Stimulated activated CD8-positive, alpha-beta memory T cell treated with anti-CD3 and anti-CD28 coated beads, Interleukin-15, amount 100 ng/mL, for 1 hour (primary cell): ENCODE data around the gene ZKSCAN3.
"Not testable (repeated sequence)": the region's sequence is repeated elsewhere in the genome, so short reads cannot be mapped to it uniquely, and the experiment has no call there.

Source experiments
- DNase-seq: peaks from one replicate; pipeline ENCODE4 v3.0.0-alpha.2; 2020; ENCODE audit warnings: low read depth

Gene ZKSCAN3

GRCh38 chr6:28349892-28350737, at the start of gene ZKSCAN3:
TSS of gene ZKSCAN3 (plus strand) at chr6:28349947. CDS start at chr6:28359587, 9,640 bp downstream.
- DNase-seq: peak; percentile 70

DNA sequence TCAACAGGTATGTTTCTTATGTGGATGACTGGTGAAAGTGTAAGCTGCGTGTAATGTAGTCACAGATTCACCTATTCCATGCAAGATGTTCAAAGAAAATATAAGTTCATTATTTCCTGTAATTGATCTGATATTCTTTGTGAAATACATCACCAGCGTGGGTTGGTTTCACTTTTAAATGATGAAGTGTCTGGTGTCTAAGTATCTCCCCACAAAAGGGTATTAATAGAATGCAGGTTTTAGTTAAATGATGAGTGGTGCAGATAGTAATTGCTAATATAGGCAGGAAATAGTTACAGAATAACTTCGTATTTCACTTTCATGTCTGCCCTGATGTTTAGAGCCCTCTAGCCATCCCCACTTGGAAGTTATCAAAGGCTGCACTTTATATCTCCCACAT, 46.2 kb upstream of the ZKSCAN3 start:
- no peak for DNase-seq

GRCh38 chr6:28306363-28306762, 43.4 kb upstream of the ZKSCAN3 start:
- DNase-seq: not testable (repeated sequence)

- DNase-seq: no peak
These were observed 38.5 kb upstream of the ZKSCAN3 start for GRCh38 chr6:28311139-28311823.

GRCh38 chr6:28312939-28313338, 36.8 kb upstream of the ZKSCAN3 start:
- no peak for DNase-seq

- DNase-seq: no peak
These were observed 34.1 kb upstream of the ZKSCAN3 start for GRCh38 chr6:28315628-28316027.

DNA sequence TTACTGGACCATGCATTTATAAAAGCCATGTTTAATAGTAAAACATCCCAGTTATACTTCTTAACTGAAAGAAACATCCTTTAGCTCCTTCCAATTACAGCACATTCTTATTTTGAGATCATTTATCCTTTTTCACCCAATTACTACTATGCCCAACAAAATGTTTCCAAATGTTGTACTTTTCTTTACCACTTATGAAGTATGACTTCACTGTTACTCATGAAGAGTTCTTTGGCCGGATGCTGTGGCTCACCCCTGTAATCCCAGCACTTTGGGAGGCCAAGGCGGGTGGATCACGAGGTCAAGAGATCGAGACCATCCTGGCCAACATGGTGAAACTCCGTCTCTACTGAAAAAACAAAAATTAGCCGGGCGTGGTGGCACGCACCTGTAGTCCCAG, 31.9 kb upstream of the ZKSCAN3 start:
- not testable (repeated sequence) for DNase-seq

DNA sequence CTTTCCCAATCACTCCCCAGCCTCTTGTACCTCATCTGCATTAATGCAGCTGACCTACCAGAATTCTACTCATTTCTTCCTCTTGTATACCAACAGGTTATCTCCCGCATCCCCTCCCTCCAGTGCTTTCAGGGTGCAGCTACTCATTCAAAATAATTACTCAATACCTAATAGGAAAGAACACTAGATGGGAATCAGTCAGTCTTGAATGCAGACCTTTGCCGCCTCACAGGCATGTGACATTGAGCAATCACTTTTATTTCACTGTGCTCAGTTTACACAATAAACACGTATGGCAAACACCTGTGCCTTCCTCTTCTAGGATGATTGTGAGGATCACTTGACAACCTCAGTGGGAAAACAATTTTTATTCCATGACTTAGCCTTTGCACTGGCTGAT, 27.1 kb upstream of the ZKSCAN3 start:
- no peak for DNase-seq

DNA sequence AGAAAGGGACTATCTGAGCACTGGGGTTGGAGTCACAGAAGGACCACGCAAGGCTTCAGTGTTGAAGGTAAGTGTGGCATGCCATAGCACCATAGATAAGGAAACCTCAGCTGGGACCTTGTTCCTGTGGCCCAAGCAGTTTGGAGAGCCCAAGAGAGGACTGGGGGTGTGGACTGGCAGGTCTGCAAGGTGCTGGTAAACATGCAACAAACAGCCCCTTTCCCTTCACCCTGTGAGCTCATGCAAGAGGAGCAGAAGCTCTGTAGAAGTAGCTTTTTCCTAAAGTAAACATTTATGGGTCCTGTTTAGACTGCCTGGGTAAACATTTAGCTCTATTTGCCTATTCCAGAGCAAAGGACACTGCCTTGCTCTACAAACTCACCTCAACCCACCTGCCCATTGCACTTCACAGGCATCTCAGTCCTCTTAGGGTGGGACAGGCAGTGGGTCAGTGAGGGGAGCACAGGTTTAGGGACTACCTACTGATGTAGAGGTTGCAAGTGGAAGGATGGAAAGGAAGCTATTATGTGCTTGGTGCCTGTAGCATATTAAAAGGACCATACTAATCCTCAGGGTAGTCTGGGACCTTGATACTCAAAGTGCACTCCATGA, 25.8 kb upstream of the ZKSCAN3 start:
- DNase-seq: no peak

- no peak for DNase-seq
These were observed 23.3 kb upstream of the ZKSCAN3 start for GRCh38 chr6:28326371-28326948.

DNA sequence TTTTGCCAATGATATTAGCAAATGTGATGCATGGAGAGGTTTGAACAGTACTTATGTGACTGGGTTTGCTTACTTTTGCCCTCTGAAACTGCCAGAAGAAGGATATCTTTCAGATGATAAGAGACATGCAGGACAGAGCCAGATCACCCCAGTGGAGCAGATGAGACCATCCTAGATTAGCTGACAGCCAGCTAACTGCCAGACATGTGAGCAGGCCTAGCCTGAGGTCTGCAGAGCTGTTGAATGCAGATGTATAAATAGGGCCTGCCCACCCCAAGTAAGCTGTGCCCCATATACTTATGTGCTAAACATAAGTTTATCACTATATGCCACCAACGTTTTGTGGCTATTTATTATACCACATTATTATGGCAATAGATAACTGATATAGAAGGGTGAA, 19.7 kb upstream of the ZKSCAN3 start:
- DNase-seq: no peak

DNA sequence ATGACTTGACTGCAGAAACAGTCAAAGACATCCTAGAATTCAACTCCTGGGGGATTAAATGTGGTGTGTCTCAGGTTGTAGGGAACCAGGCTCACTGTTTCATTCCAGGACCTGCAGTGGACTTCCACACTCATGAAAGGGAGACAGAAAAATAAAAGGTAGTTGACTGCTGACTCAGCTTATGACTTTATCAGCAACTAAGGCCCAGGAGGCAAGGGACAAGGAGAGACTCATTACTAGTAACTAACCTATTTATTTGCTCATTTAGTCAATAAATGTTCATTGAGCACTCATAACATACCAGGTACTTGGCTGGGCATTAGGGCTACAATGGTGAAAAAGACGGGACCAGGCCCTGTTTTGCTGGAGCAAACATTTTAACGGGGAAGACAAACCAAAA, 16.7 kb upstream of the ZKSCAN3 start:
- no peak for DNase-seq

DNA sequence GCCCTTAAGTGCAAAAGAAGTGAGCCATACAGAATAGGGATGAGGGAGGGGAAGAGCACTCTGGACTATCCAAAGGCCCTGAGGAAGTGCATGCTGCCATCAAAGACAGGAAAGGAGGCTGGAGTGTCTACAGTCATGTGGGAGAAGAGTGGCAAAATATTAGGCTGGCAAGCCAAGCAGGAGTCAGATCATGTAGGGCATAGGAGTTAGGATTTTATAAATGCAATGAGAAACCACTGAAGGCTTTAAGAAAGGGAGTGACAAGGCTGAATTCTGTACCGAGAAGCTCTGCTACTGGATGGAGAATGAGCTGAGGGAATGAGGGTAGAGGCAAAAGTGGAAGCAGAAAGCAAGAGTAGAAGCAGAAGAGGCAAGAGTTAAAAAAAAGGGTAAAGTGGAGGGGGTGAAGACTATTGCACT, 16.1 kb upstream of the ZKSCAN3 start:
- DNase-seq: no peak

DNA sequence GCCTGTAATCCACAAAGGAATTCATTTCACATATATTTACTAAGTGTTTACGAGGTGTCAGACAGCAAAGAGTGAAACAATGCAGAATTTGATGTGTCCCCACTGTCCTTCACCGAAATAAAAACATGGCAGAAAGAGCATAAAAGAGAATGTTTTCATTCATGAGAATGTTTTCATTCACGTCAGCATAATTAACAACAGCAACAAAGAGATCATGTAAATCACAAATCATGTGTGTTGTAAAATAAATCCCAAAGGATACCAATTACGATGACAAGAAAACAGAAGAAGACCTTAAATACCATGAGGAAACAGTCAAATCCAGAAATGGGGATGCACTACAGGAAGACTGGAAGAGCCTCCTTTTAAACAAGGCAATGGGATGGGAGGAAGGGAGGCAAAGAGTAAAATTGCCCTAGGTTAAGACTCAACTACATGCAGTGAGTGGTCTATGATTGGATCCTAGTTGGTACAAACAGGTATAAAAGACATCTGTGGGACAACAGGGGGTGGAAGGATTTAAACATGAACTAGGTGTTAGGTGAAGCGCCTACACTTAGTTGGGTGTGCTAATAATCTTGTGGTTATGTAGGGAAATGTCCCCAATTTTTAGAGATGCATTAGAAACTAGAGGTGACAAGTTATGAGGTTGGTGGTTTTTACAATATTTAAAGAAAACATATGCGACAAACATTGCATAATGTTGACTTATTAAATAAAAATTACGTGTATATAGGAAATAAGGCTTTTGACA, 15.3 kb upstream of the ZKSCAN3 start:
- DNase-seq: no peak

- no peak for DNase-seq
These were observed 14.6 kb upstream of the ZKSCAN3 start for GRCh38 chr6:28335040-28335563.

DNA sequence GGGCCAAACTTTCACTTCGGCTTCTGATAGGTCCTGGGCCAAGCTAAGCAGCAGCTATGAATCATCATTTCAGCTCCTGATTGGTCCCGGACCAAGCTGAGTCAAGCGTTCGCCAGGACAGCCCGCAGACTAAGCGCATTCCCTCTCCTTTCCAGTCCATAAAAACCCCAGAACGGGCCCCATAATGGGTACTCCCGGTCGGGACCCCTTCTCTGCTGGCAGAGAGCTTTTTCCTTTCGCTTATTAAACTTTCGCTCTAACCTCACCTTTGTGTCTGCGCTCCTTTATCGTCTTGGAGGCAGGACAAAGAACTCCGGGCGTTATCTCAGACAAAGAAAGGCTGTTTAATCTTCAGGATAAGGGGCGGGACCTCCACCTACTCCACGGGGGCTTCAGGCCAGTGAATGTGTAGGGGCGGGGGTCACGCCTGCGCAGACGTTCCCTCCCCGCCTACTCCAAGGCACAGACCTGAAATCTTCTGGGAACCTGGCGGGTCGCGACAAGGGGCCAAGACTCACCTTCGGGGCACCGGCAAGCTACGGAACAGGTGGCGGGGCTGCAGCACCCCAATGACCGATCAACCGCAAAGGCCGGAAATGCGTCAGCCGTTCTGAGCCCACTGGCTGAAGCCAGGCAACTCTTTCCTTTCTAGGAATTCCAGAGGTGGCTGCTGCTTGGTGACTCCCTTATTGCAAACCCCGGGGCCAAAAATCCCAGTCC, 14.0 kb upstream of the ZKSCAN3 start, which contains the start of gene ZSCAN31:
Gene ZSCAN31 (minus strand): TSS at position 585 of the 720 bp plus-strand sequence. CDS start 6,465 bp downstream, outside the sequence.
- DNase-seq: peak; percentile 64

DNA sequence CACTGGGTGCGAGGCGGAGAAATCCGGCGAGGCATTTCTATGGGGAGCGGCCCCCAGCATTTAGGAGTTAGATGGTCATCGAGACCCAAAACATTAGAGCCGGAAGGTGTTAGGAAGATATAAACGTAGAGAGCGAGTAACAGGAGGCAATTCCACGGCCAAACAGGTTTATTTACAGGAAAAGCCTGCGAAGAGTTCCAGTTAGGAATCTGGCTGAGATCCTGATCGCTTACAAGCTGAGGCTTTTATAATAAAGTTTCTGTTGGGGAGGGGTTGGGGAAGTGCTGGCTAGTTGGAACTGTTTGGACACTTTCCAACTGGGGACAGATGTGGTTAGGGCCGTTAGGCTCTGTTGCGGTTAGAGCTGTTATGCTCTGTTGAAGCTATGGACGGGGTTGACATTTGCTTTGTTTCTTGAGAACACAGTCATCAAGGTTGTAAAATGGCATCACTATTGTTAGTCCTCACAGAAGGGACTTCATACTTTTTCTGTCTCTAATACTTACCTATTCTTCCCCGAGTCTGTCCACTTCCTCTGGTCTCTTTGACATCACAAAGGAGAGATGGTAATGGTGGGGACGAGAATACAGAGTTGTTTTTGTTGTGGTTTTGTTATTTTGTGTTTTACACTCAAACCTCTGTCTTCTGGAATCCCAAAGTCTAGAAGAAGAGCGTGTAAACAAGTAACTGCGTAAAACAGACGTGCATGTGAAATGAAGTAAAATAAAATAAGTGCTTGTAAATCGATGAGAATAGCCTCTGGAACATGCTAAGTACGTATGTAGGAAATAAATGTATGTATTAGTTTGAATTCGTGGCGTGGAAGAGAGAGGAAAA, 13.2 kb upstream of the ZKSCAN3 start:
- no peak for DNase-seq

- DNase-seq: no peak
These were observed 12.6 kb upstream of the ZKSCAN3 start for GRCh38 chr6:28337121-28337520.

DNA sequence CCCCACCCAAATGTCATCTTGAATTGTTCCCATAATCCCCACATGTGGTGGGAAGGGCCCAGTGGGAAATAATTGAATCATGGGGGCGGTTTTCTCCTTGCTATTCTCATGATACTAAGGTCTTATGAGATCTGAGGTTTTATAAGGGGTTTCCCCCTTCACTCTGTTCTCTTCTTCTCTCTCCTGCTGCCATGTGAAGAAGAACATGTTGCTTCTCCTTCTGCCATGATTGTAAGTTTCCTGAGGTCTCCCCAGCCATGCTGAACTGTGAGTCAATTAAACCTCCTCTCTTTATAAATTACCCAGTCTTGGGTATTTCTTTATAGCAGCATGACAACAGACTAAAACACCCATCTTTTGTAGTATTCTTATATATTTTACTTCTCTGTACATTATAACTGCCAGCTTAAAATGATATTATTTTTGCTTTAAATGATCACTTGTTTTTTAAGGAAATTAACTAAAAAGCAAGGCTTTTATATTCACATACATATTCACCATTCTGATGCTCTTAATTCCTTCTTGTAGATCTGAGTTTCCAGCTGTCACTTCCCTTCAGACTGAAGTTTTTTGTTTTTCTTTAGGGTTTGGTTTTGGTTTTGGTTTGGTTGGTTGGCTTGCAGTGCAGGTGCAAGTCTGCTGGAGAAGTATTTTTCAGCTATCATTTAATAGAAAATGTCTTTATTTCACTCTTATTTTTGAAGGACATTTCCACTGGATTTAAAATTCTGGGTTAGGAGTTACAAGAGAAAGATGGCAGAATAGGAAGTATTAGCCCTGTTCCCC, 9.2 kb upstream of the ZKSCAN3 start:
- DNase-seq: no peak
